Measurements from ENCODE around the gene PIP5KL1.

- no peak for TF ChIP-seq ELF4 (IDR thresholded peaks at IDR 0.05)
- TF ChIP-seq TARDBP (IDR thresholded peaks at IDR 0.05): no peak
These were observed 46.1 kb downstream of the PIP5KL1 start for GRCh38 chr9:127884427-127884911.
